ENCODE data around the gene RXRG.

- TF ChIP-seq POLR2A (IDR thresholded peaks at IDR 0.05), result no peak
- no peak for TF ChIP-seq CTCF (IDR thresholded peaks at IDR 0.05)
Measured at GRCh38 chr1:165434281-165434680, 10.6 kb downstream of the RXRG start.

All from suprapubic skin (tissue), 3 donors.